ENCODE results near the gene TNS2. TPM values are rescaled to one million over a fixed set of nuclear protein-coding genes. Genes with fewer than 3 reads are reported as not detected.
A peak's percentile ranks its signal among the peaks of the same experiment; 100 is the strongest.

TNS2 gene
- total and polyA plus RNA-seq, 2 of the 13 experiments (the other 11 are each of a cell fraction or from before 2014, with no cell fraction given) = 8.9 to 20.4 TPM

GRCh38 chr12:53078425-53079225, 28.8 kb downstream of the TNS2 start (continued):
- TF ChIP-seq EHMT2 (IDR thresholded peaks at IDR 0.05; ENCODE audit: borderline replicate concordance, low read depth, low read length) = no peak
- no peak for TF ChIP-seq BATF2 (CRISPR knock-in tag; IDR thresholded peaks at IDR 0.05)
- no peak for TF ChIP-seq ZNF691 (CRISPR knock-in tag; IDR thresholded peaks at IDR 0.05; ENCODE audit: borderline replicate concordance, low read depth)
- TF ChIP-seq MED13 (CRISPR knock-in tag; IDR thresholded peaks at IDR 0.05) = no peak
- TF ChIP-seq HNF1B (CRISPR knock-in tag; IDR thresholded peaks at IDR 0.05) = peak; percentile 55
- TF ChIP-seq TEAD3 (CRISPR knock-in tag; optimal IDR thresholded peaks at IDR 0.05; ENCODE audit: borderline replicate concordance) = peak; percentile 40
- TF ChIP-seq TARDBP (CRISPR knock-in tag; IDR thresholded peaks at IDR 0.05) = no peak
- 0 out of 2 replicates have a peak, but pooled peaks have one; percentile 15 for TF ChIP-seq ZZZ3 (CRISPR knock-in tag; IDR thresholded peaks at IDR 0.05; ENCODE audit: borderline replicate concordance)
- TF ChIP-seq, protein P1, sequence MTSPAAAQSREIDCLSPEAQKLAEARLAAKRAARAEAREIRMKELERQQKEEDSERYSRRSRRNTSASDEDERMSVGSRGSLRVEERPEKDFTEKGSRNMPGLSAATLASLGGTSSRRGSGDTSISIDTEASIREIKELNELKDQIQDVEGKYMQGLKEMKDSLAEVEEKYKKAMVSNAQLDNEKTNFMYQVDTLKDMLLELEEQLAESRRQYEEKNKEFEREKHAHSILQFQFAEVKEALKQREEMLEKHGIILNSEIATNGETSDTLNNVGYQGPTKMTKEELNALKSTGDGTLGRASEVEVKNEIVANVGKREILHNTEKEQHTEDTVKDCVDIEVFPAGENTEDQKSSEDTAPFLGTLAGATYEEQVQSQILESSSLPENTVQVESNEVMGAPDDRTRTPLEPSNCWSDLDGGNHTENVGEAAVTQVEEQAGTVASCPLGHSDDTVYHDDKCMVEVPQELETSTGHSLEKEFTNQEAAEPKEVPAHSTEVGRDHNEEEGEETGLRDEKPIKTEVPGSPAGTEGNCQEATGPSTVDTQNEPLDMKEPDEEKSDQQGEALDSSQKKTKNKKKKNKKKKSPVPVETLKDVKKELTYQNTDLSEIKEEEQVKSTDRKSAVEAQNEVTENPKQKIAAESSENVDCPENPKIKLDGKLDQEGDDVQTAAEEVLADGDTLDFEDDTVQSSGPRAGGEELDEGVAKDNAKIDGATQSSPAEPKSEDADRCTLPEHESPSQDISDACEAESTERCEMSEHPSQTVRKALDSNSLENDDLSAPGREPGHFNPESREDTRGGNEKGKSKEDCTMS (CRISPR knock-in tag; conservative IDR thresholded peaks at IDR 0.05) = 0 out of 2 replicates have a peak, but pooled peaks have one; percentile 26
- peak; percentile 38; the same call in 1 of the 2 replicates for TF ChIP-seq MEIS2 (CRISPR knock-in tag; IDR thresholded peaks at IDR 0.05)
- TF ChIP-seq ZNF543 (CRISPR knock-in tag; IDR thresholded peaks at IDR 0.05) = peak; percentile 45; the same call in 1 of the 2 replicates
- TF ChIP-seq PCBP2 (optimal IDR thresholded peaks at IDR 0.05; ENCODE audit: low read depth, low read length, poor library complexity, severe bottlenecking) = no peak
- TF ChIP-seq POGZ (CRISPR knock-in tag; IDR thresholded peaks at IDR 0.05) = peak; percentile 10; the same call in 1 of the 2 replicates
- no peak for TF ChIP-seq FOXP1 (IDR thresholded peaks at IDR 0.05)
- no peak for TF ChIP-seq FOXP1 (CRISPR knock-in tag; IDR thresholded peaks at IDR 0.05)
- TF ChIP-seq ZBTB39 (CRISPR knock-in tag; IDR thresholded peaks at IDR 0.05) = 0 out of 2 replicates have a peak, but pooled peaks have one; percentile 19
- TF ChIP-seq RBFOX2 (IDR thresholded peaks at IDR 0.05; ENCODE audit: low read depth, low read length) = peak; percentile 64; the same call in 1 of the 2 replicates

Data from HepG2 (cell line).